K562 (cell line): ENCODE data around the gene NEDD4L. TPM values are rescaled to one million over a fixed set of nuclear protein-coding genes. Genes with fewer than 3 reads are reported as not detected.
A peak's percentile ranks its signal among the peaks of the same experiment; 100 is the strongest.

ENCODE experiments used
- CC2D1A ChIP-seq: fragments of 450-650 bp; IDR thresholded peaks from 2 replicates; pipeline ENCODE4 v1.6.1; 2017; ENCODE audit warnings: mild to moderate bottlenecking
- CREB1 ChIP-seq, 2 experiments: sonication (generic) in 1 of 2; formaldehyde crosslinking in 1 of 2; IDR thresholded peaks; 2 replicates each; pipeline versions ENCODE4 v1.6.1 to v1.8.0; 2012 to 2022; ENCODE audit warnings: inconsistent platforms in 1 of 2, mild to moderate bottlenecking in 1 of 2, missing genetic modification reagents in 1 of 2, moderate library complexity in 1 of 2
- CREM ChIP-seq: IDR thresholded peaks from 2 replicates; pipeline ENCODE4 v1.6.1; 2014; ENCODE audit warnings: antibody characterized with exemption, low read depth
- ESRRA ChIP-seq: fragments of 450-650 bp; IDR thresholded peaks from 2 replicates; pipeline ENCODE4 v1.6.1; 2014; ENCODE audit warnings: low read depth, mild to moderate bottlenecking, moderate library complexity, borderline replicate concordance
- FOXA3 ChIP-seq, 2 experiments: fragments of 450-650 bp in 1 of 2; sonication (generic) in 1 of 2; formaldehyde crosslinking; IDR thresholded peaks in 1 of 2; conservative IDR thresholded peaks in 1 of 2; 2 replicates each; pipeline versions ENCODE4 v1.4.0 to v1.8.0; 2020 to 2022; ENCODE audit warnings: mild to moderate bottlenecking in 2 of 2, missing genetic modification reagents in 1 of 2
- GATAD2B ChIP-seq: fragments of 450-650 bp; IDR thresholded peaks from 2 replicates; pipeline ENCODE4 v1.6.1; 2017; ENCODE audit warnings: mild to moderate bottlenecking, borderline replicate concordance
- GTF2A2 ChIP-seq: IDR thresholded peaks from 2 replicates; pipeline ENCODE4 v1.6.1; 2016; ENCODE audit warnings: mild to moderate bottlenecking, missing genetic modification characterization, missing compliant biosample characterization
- HDAC3 ChIP-seq: fragments of 450-650 bp; IDR thresholded peaks from 2 replicates; pipeline ENCODE4 v1.6.1; 2018; ENCODE audit warnings: borderline replicate concordance, mild to moderate bottlenecking, moderate library complexity; ENCODE audit not compliant: partially characterized antibody
- KLF13 ChIP-seq: fragments of 450-650 bp; IDR thresholded peaks from 2 replicates; pipeline ENCODE4 v1.6.1; 2016; ENCODE audit warnings: missing genetic modification characterization, low read depth, mild to moderate bottlenecking, missing compliant biosample characterization, moderate library complexity, borderline replicate concordance
- MCM7 ChIP-seq, 2 experiments: fragments of 450-650 bp; IDR thresholded peaks; 2 replicates each; pipeline ENCODE4 v1.6.1; 2016 to 2018
- NEUROD1 ChIP-seq: fragments of 150-350 bp; IDR thresholded peaks from 2 replicates; pipeline ENCODE4 v1.6.1; 2014; ENCODE audit warnings: borderline replicate concordance, low read length, low read depth; ENCODE audit not compliant: partially characterized antibody
- NFATC3 ChIP-seq: fragments of 450-650 bp; IDR thresholded peaks from 2 replicates; pipeline ENCODE4 v1.6.1; 2017; ENCODE audit warnings: mild to moderate bottlenecking
- NFIC ChIP-seq: fragments of 450-650 bp; IDR thresholded peaks from 2 replicates; pipeline ENCODE4 v1.6.1; 2017; ENCODE audit warnings: mild to moderate bottlenecking, inconsistent platforms
- PHB ChIP-seq: fragments of 250-450 bp; sonication (Bioruptor Pico); IDR thresholded peaks from 2 replicates; pipeline ENCODE4 v1.5.0; 2021
- PHF21A ChIP-seq: fragments of 450-650 bp; IDR thresholded peaks from 2 replicates; pipeline ENCODE4 v1.6.1; 2017; ENCODE audit warnings: low read depth, borderline replicate concordance
- PYGO2 ChIP-seq: fragments of 450-650 bp; IDR thresholded peaks from 2 replicates; pipeline ENCODE4 v1.6.1; 2016; ENCODE audit warnings: mild to moderate bottlenecking, missing genetic modification characterization, moderate library complexity, missing compliant biosample characterization
- SIN3A ChIP-seq, 2 experiments: fragments of 150-350 bp in 1 of 2; IDR thresholded peaks; 2 replicates each; pipeline ENCODE4 v1.6.1; 2011 to 2016; ENCODE audit warnings: borderline replicate concordance in 2 of 2, low read depth in 2 of 2, low read length in 2 of 2, mild to moderate bottlenecking in 2 of 2, moderate library complexity in 2 of 2; ENCODE audit not compliant: control insufficient read depth in 1 of 2
- SLC30A9 ChIP-seq: fragments of 250-450 bp; sonication (Bioruptor Pico); IDR thresholded peaks from 2 replicates; pipeline ENCODE4 v1.8.0; 2022; ENCODE audit warnings: mild to moderate bottlenecking, moderate library complexity
- SOX6 ChIP-seq: fragments of 450-650 bp; IDR thresholded peaks from 2 replicates; pipeline ENCODE4 v1.6.1; 2014; ENCODE audit warnings: mild to moderate bottlenecking
- SRF ChIP-seq, 2 experiments: fragments of 250-450, 450-650 bp in 1 of 2; sonication (Bioruptor Pico) in 1 of 2; sonication (generic) in 1 of 2; formaldehyde crosslinking; IDR thresholded peaks; 2 replicates each; pipeline versions ENCODE4 v1.5.0 to v1.5.1; 2020 to 2022; ENCODE audit warnings: mild to moderate bottlenecking in 1 of 2, missing genetic modification reagents in 1 of 2
- THRAP3 ChIP-seq: fragments of 450-650 bp; IDR thresholded peaks from 2 replicates; pipeline ENCODE4 v1.6.1; 2016; ENCODE audit warnings: mild to moderate bottlenecking, inconsistent platforms, borderline replicate concordance
- XRCC4 ChIP-seq: IDR thresholded peaks from one replicate; pipeline ENCODE4 v1.6.1; 2011; ENCODE audit not compliant: insufficient read depth, insufficient read length; ENCODE audit errors: extremely low read depth
- ZKSCAN3 ChIP-seq: fragments of 250-450 bp; sonication (Bioruptor Pico); IDR thresholded peaks from 2 replicates; pipeline ENCODE4 v1.4.0; 2020
- ZNF354B ChIP-seq: fragments of 250-450 bp; sonication (Bioruptor Pico); IDR thresholded peaks from 2 replicates; pipeline ENCODE4 v1.4.0; 2020
- ZNF586 ChIP-seq: fragments of 450-650 bp; formaldehyde crosslinking; conservative IDR thresholded peaks from 2 replicates; pipeline ENCODE4 v1.4.0; 2020; ENCODE audit warnings: mild to moderate bottlenecking, moderate library complexity
- polyA plus RNA-seq, 8 experiments: library from polyadenylated mRNA; depleted of rRNA in 4 of 8; stranded (reverse) in 5 of 8; unstranded in 3 of 8; fragments of >200 nt; fragmentation: Nextera tagmentation in 2 of 8; fragmentation: Illumina TruSeq in 1 of 8; extraction: Ambion mirVana in 2 of 8; extraction: Trizol in 1 of 8; gene quantifications; 2 replicates each; pipeline versions ENCODE4 v1.2.1 to v1.2.3, GENCODE V29; 2011 to 2014; ENCODE audit warnings: inconsistent platforms in 1 of 8, missing spikeins in 1 of 8
- total RNA-seq, 7 experiments: library from RNA; depleted of rRNA in 6 of 7; stranded (reverse); fragments of >200 nt in 6 of 7; fragmentation: Illumina TruSeq in 2 of 7; extraction: Trizol in 2 of 7; gene quantifications; 2 replicates each; pipeline versions ENCODE4 v1.2.1 to v1.2.3, GENCODE V29; 2011 to 2021; ENCODE audit warnings: low replicate concordance in 1 of 7
- TF ChIP-seq, protein P1 (sequence below): IDR thresholded peaks from 2 replicates; pipeline ENCODE4 v1.6.1; 2016; ENCODE audit warnings: missing genetic modification characterization, missing compliant biosample characterization
- TF ChIP-seq, protein P2 (sequence below): sonication (generic); formaldehyde crosslinking; IDR thresholded peaks from 2 replicates; pipeline ENCODE4 v1.8.0; 2022; ENCODE audit warnings: mild to moderate bottlenecking, missing genetic modification reagents

Gene NEDD4L
- total and polyA plus RNA-seq, 9 of the 15 experiments (the other 6 are each of a cell fraction or from before 2014, with no cell fraction given) = 8.1 to 33.4 (median 19.9) TPM

DNA sequence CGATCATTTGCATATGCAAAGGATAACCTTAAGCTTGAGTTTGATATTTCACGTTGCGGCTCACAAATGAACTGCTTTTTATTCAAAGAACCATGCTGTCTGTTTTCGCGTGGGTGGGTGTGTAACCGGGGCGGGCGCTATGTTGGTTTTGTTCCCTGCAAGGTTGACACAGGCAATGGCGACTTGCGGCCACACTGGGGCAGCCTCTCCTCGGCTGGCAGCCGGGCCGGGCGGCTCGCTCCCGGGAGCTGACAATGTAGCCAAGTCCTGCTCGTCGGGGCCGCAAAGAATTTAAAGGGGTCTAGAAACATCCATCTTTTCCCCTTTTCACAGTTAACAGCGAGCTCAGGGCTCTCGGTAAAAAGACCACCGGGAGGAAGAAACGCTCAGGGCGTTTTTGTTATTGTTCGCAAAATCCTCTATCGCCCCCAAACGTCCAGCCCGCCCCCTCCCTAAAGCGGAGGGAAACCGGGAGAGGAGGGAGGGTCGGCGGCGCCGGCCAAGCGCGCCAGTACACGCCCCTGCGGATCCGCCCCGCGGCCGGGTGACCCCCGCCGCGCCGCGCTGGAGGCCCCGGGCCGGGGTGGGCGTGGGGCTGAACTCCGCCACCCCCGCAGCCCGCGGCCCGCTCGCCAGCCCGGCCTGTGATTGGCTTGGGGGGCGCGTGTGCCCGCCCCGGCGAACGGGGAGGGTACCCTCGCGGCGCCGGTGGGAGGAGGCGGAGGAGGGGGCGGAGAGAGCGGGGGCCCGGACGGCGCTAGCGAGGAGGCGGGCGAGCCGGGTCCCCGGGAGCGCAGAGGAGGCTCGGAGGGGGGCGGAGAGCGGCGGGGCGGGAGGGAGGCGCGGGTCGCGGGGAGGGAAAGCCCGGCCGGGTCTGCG lies at the start of gene NEDD4L (continued):
- TF ChIP-seq, protein P1, sequence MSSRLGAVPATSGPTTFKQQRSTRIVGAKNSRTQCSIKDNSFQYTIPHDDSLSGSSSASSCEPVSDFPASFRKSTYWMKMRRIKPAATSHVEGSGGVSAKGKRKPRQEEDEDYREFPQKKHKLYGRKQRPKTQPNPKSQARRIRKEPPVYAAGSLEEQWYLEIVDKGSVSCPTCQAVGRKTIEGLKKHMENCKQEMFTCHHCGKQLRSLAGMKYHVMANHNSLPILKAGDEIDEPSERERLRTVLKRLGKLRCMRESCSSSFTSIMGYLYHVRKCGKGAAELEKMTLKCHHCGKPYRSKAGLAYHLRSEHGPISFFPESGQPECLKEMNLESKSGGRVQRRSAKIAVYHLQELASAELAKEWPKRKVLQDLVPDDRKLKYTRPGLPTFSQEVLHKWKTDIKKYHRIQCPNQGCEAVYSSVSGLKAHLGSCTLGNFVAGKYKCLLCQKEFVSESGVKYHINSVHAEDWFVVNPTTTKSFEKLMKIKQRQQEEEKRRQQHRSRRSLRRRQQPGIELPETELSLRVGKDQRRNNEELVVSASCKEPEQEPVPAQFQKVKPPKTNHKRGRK (tag) = no peak
- TF ChIP-seq KLF13 (tag) = no peak
- no peak for TF ChIP-seq THRAP3
- TF ChIP-seq CC2D1A = 0 out of 2 replicates have a peak, but pooled peaks have one; percentile 65
- TF ChIP-seq ZNF586 (CRISPR knock-in tag) = no peak
- peak; percentile 74; the same call in 1 of the 2 replicates for TF ChIP-seq GATAD2B
- TF ChIP-seq NEUROD1 = no peak
- peak; percentile 37 for TF ChIP-seq CREM
- TF ChIP-seq XRCC4 = no peak
- TF ChIP-seq SLC30A9 (CRISPR knock-in tag) = no peak
- TF ChIP-seq ESRRA = no peak
- no peak for TF ChIP-seq PHF21A
- TF ChIP-seq, protein P2, sequence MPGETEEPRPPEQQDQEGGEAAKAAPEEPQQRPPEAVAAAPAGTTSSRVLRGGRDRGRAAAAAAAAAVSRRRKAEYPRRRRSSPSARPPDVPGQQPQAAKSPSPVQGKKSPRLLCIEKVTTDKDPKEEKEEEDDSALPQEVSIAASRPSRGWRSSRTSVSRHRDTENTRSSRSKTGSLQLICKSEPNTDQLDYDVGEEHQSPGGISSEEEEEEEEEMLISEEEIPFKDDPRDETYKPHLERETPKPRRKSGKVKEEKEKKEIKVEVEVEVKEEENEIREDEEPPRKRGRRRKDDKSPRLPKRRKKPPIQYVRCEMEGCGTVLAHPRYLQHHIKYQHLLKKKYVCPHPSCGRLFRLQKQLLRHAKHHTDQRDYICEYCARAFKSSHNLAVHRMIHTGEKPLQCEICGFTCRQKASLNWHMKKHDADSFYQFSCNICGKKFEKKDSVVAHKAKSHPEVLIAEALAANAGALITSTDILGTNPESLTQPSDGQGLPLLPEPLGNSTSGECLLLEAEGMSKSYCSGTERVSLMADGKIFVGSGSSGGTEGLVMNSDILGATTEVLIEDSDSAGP (CRISPR knock-in tag) = no peak
- no peak for TF ChIP-seq PHB
- TF ChIP-seq SOX6 = no peak
- no peak for TF ChIP-seq ZKSCAN3
- TF ChIP-seq PYGO2 (tag) = no peak
- no peak for TF ChIP-seq MCM7 (IDR thresholded peaks at IDR 0.05)
- TF ChIP-seq NFATC3 = no peak
- TF ChIP-seq NFIC = 0 out of 2 replicates have a peak, but pooled peaks have one; percentile 20
- TF ChIP-seq CREB1 (IDR thresholded peaks at IDR 0.05) = no peak
- no peak for TF ChIP-seq CREB1 (CRISPR knock-in tag; IDR thresholded peaks at IDR 0.05)
- no peak for TF ChIP-seq GTF2A2 (tag)
- TF ChIP-seq ZNF354B (CRISPR knock-in tag) = no peak
- TF ChIP-seq HDAC3 = no peak
- TF ChIP-seq FOXA3 (CRISPR knock-in tag; conservative IDR thresholded peaks at IDR 0.05 in 1 of 2, IDR thresholded peaks at IDR 0.05 in 1 of 2) = peak; percentile 82 to 87
- no peak for TF ChIP-seq SRF (CRISPR knock-in tag; IDR thresholded peaks at IDR 0.05)
- TF ChIP-seq SIN3A (IDR thresholded peaks at IDR 0.05; ENCODE audit: borderline replicate concordance in 2 of 2, control insufficient read depth in 1 of 2, low read depth in 2 of 2, low read length in 2 of 2) = peak; percentile 61 to 68; a peak in 1 of 4 replicates
